Spleen (tissue), 7 donors: ENCODE data around the gene RSPO4.

ENCODE experiments used
- POLR2A ChIP-seq, 3 donors: fragments of 450-650 bp; IDR thresholded peaks; one replicate each; pipeline ENCODE4 v1.5.1; 2017; ENCODE audit warnings: antibody characterized with exemption in 3 of 3, mild to moderate bottlenecking in 1 of 3
- TF ChIP-seq, protein P1 (sequence below), 11 experiments: fragments of 200-600 bp in 7 of 11; fragments of 450-650 bp in 4 of 11; sonication (generic) in 4 of 11; IDR thresholded peaks in 8 of 11; conservative IDR thresholded peaks in 3 of 11; 1 replicate in 7 of 11; 2 replicates in 4 of 11; pipeline versions ENCODE4 v1.4.0 to v1.8.0; 2016 to 2021; ENCODE audit warnings: antibody characterized with exemption in 11 of 11, inconsistent platforms in 4 of 11, mild to moderate bottlenecking in 1 of 11
- donor health status: DM: no; HTN: no; CAD: no; lungs with moderate emphysema.
- donor health status: DM: no; HTN: no; CAD: no.
- donor health status: DM: no; HTN: no; CAD: no.

- TF ChIP-seq POLR2A (IDR thresholded peaks at IDR 0.05) = no peak
- TF ChIP-seq, protein P1, sequence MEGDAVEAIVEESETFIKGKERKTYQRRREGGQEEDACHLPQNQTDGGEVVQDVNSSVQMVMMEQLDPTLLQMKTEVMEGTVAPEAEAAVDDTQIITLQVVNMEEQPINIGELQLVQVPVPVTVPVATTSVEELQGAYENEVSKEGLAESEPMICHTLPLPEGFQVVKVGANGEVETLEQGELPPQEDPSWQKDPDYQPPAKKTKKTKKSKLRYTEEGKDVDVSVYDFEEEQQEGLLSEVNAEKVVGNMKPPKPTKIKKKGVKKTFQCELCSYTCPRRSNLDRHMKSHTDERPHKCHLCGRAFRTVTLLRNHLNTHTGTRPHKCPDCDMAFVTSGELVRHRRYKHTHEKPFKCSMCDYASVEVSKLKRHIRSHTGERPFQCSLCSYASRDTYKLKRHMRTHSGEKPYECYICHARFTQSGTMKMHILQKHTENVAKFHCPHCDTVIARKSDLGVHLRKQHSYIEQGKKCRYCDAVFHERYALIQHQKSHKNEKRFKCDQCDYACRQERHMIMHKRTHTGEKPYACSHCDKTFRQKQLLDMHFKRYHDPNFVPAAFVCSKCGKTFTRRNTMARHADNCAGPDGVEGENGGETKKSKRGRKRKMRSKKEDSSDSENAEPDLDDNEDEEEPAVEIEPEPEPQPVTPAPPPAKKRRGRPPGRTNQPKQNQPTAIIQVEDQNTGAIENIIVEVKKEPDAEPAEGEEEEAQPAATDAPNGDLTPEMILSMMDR (IDR thresholded peaks at IDR 0.05 in 8 of 11, conservative IDR thresholded peaks at IDR 0.05 in 3 of 11) = no peak
Measured at GRCh38 chr20:977021-977420, 25.1 kb downstream of the RSPO4 start.
